HEK293 (cell line): ENCODE data around the gene C10orf88.

Experiments used
- CTCF ChIA-PET: fragments of 350-600 bp; formaldehyde crosslinking; extraction: SDS; loops from one replicate; lab custom pipeline; 2021; ENCODE audit warnings: antibody characterized with exemption; lab: Yijun Ruan, JAX
- POLR2A ChIA-PET: fragments of 300-600 bp; formaldehyde crosslinking; extraction: SDS; loops from one replicate; lab custom pipeline; 2020; ENCODE audit warnings: antibody characterized with exemption, inconsistent platforms; lab: Yijun Ruan, JAX
- H3K27ac ChIP-seq: fragments of 200-500 bp; sonication (Bioruptor generic); 2 replicates; pipeline ENCODE4 v1.5.1; 2014; ENCODE audit warnings: low read depth, low read length, control low read depth, inconsistent platforms; ENCODE audit errors: extremely low read depth
- H3K36me3 ChIP-seq, 2 experiments: fragments of 200-500 bp in 1 of 2; sonication (Bioruptor generic) in 1 of 2; 1 replicate in 1 of 2; 2 replicates in 1 of 2; pipeline ENCODE4 v1.5.1; 2014 to 2017; ENCODE audit warnings: inconsistent platforms in 2 of 2, low read length in 2 of 2; ENCODE audit not compliant: control insufficient read depth in 2 of 2, insufficient read depth in 1 of 2
- H3K4me1 ChIP-seq: fragments of 200-500 bp; sonication (Bioruptor generic); 2 replicates; pipeline ENCODE4 v1.5.1; 2014; ENCODE audit warnings: mild to moderate bottlenecking, low read length, inconsistent platforms; ENCODE audit not compliant: control insufficient read depth, insufficient read depth
- H3K4me3 ChIP-seq: 2 replicates; pipeline ENCODE4 v1.5.1; 2011; ENCODE audit warnings: low read depth, mild to moderate bottlenecking, control low read depth, low read length, moderate library complexity
- H3K9me3 ChIP-seq: fragments of 200-500 bp; sonication (Bioruptor generic); 2 replicates; pipeline ENCODE4 v1.5.1; 2014; ENCODE audit warnings: low read depth, low read length, inconsistent platforms; ENCODE audit not compliant: control insufficient read depth, insufficient read depth
- KLF8 ChIP-seq: fragments of 450-650 bp; formaldehyde crosslinking; IDR thresholded peaks from 2 replicates; pipeline ENCODE4 v1.5.1; 2016; ENCODE audit warnings: missing biosample characterization, missing genetic modification characterization
- MYNN ChIP-seq: fragments of 450-650 bp; formaldehyde crosslinking; IDR thresholded peaks from 2 replicates; pipeline ENCODE4 v1.5.1; 2016; ENCODE audit warnings: missing biosample characterization, missing genetic modification characterization, borderline replicate concordance
- SCRT1 ChIP-seq: fragments of 450-650 bp; formaldehyde crosslinking; IDR thresholded peaks from 2 replicates; pipeline ENCODE4 v1.5.1; 2016; ENCODE audit warnings: missing biosample characterization, missing genetic modification characterization, borderline replicate concordance
- ZFHX2 ChIP-seq: fragments of 450-650 bp; formaldehyde crosslinking; conservative IDR thresholded peaks from 2 replicates; pipeline ENCODE4 v1.5.1; 2016; ENCODE audit warnings: missing biosample characterization, missing genetic modification characterization
- ZFP69B ChIP-seq: fragments of 450-650 bp; formaldehyde crosslinking; IDR thresholded peaks from 2 replicates; pipeline ENCODE4 v1.5.1; 2016; ENCODE audit warnings: missing biosample characterization, missing genetic modification characterization
- ZNF121 ChIP-seq: fragments of 450-650 bp; formaldehyde crosslinking; IDR thresholded peaks from 2 replicates; pipeline ENCODE4 v1.5.1; 2016; ENCODE audit warnings: missing biosample characterization, missing genetic modification characterization
- ZNF133 ChIP-seq: fragments of 450-650 bp; formaldehyde crosslinking; IDR thresholded peaks from 2 replicates; pipeline ENCODE4 v1.5.1; 2016; ENCODE audit warnings: missing biosample characterization, missing genetic modification characterization
- ZNF16 ChIP-seq: fragments of 450-650 bp; formaldehyde crosslinking; IDR thresholded peaks from 2 replicates; pipeline ENCODE4 v1.5.1; 2016; ENCODE audit warnings: low read depth, missing biosample characterization, missing genetic modification characterization
- ZNF311 ChIP-seq: fragments of 450-650 bp; formaldehyde crosslinking; IDR thresholded peaks from 2 replicates; pipeline ENCODE4 v1.5.1; 2017; ENCODE audit warnings: missing biosample characterization, missing genetic modification characterization, borderline replicate concordance
- ZNF341 ChIP-seq: fragments of 450-650 bp; formaldehyde crosslinking; IDR thresholded peaks from 2 replicates; pipeline ENCODE4; 2016; ENCODE audit warnings: low read depth, missing biosample characterization, missing genetic modification characterization
- ZNF350 ChIP-seq: fragments of 450-650 bp; formaldehyde crosslinking; IDR thresholded peaks from 2 replicates; pipeline ENCODE4 v1.5.0; 2017; ENCODE audit warnings: missing biosample characterization, mild to moderate bottlenecking, missing genetic modification characterization
- ZNF366 ChIP-seq: fragments of 450-650 bp; formaldehyde crosslinking; conservative IDR thresholded peaks from 2 replicates; pipeline ENCODE4 v1.5.1; 2016; ENCODE audit warnings: missing biosample characterization, missing genetic modification characterization
- ZNF391 ChIP-seq: fragments of 450-650 bp; formaldehyde crosslinking; IDR thresholded peaks from 2 replicates; pipeline ENCODE4 v1.5.1; 2016; ENCODE audit warnings: low read depth, missing biosample characterization, missing genetic modification characterization, borderline replicate concordance
- ZNF514 ChIP-seq: fragments of 450-650 bp; formaldehyde crosslinking; IDR thresholded peaks from 2 replicates; pipeline ENCODE4 v1.5.1; 2016; ENCODE audit warnings: missing biosample characterization, missing genetic modification characterization
- ZNF529 ChIP-seq: fragments of 450-650 bp; formaldehyde crosslinking; IDR thresholded peaks from 2 replicates; pipeline ENCODE4 v1.5.1; 2017; ENCODE audit warnings: missing genetic modification characterization, missing biosample characterization; ENCODE audit not compliant: insufficient replicate concordance
- ZNF530 ChIP-seq: fragments of 450-650 bp; formaldehyde crosslinking; IDR thresholded peaks from 2 replicates; pipeline ENCODE4 v1.5.1; 2016; ENCODE audit warnings: low read depth, missing biosample characterization, missing genetic modification characterization
- ZNF561 ChIP-seq: fragments of 450-650 bp; IDR thresholded peaks from 2 replicates; pipeline ENCODE4 v1.5.1; 2018; ENCODE audit warnings: missing biosample characterization, missing genetic modification characterization, borderline replicate concordance
- ZNF654 ChIP-seq: fragments of 450-650 bp; formaldehyde crosslinking; IDR thresholded peaks from 2 replicates; pipeline ENCODE4 v1.5.1; 2016; ENCODE audit warnings: low read depth, missing biosample characterization, missing genetic modification characterization
- ZNF776 ChIP-seq: fragments of 450-650 bp; formaldehyde crosslinking; IDR thresholded peaks from 2 replicates; pipeline ENCODE4 v1.5.0; 2017; ENCODE audit warnings: missing biosample characterization, missing genetic modification characterization, borderline replicate concordance
- ZSCAN30 ChIP-seq: fragments of 450-650 bp; IDR thresholded peaks from 2 replicates; pipeline ENCODE4 v1.5.1; 2018; ENCODE audit warnings: missing biosample characterization, mild to moderate bottlenecking, missing genetic modification characterization, moderate library complexity
- TF ChIP-seq, protein P1 (sequence below): fragments of 450-650 bp; formaldehyde crosslinking; IDR thresholded peaks from 2 replicates; pipeline ENCODE4 v1.5.1; 2017; ENCODE audit warnings: missing biosample characterization, missing genetic modification characterization
- TF ChIP-seq, protein P2 (sequence below): fragments of 450-650 bp; formaldehyde crosslinking; IDR thresholded peaks from 2 replicates; pipeline ENCODE4 v1.5.1; 2016; ENCODE audit warnings: missing biosample characterization, missing genetic modification characterization
- TF ChIP-seq, protein P3 (sequence below): sonication (generic); formaldehyde crosslinking; IDR thresholded peaks from 2 replicates; pipeline ENCODE4 v1.8.1; 2022; ENCODE audit warnings: mild to moderate bottlenecking, moderate library complexity, missing genetic modification reagents
- TF ChIP-seq, protein P4 (sequence below): fragments of 450-650 bp; formaldehyde crosslinking; IDR thresholded peaks from 2 replicates; pipeline ENCODE4 v1.5.1; 2016; ENCODE audit warnings: missing biosample characterization, missing genetic modification characterization, borderline replicate concordance
- TF ChIP-seq, protein P5 (sequence below): fragments of 450-650 bp; formaldehyde crosslinking; IDR thresholded peaks from 2 replicates; pipeline ENCODE4 v1.5.1; 2016; ENCODE audit warnings: missing biosample characterization, missing genetic modification characterization
- TF ChIP-seq, protein P6 (sequence below): fragments of 450-650 bp; formaldehyde crosslinking; optimal IDR thresholded peaks from 2 replicates; pipeline ENCODE3; 2016; ENCODE audit warnings: missing biosample characterization, mild to moderate bottlenecking, missing genetic modification characterization

The C10orf88 gene

DNA sequence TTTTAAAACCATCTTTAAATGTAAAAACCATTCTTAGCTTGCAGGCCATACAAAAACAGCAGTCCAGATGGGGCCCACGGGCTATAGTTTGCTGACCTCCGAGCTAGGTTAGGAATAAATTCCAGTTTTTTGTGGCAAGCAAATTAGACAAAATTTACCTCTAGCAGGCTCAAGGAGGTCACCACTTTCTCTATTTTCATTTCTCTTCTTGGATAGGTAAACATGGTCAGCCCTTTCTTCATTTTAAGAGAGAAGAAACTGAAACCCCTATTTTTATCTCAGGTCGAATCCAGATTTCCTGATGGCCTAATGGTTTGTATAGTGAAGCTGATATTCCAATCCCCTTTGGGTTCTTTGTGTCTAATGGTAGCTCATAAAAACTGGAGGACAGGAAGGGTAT lies 43.8 kb upstream of the C10orf88 start:
- Histone ChIP-seq H3K4me1 (peaks cover 9% of the 10 kb centered on the region), H3K27ac (no peak overlapping the region), H3K9me3 (no peaks in the 10 kb centered on the region), H3K4me3 (no peak overlapping the region), H3K36me3 (peaks cover 21 to 47% of the 10 kb centered on the region in 2 experiments; a peak in 2 of 3 replicates)
- ChIA-PET CTCF (interaction anchor here (1.0 to 1.3 kb wide), 3 partner anchors 10 to 17 kb away, joined by 3 to 5 read pairs (median 3); no protein-coding TSS in a partner anchor), POLR2A (interaction anchor here (0.8 to 1.4 kb wide), 2 partner anchors 11 to 17 kb away, joined by 3 read pairs; partner anchors contain the start of genes ACADSB and IKZF5)
- TF ChIP-seq, protein P1, sequence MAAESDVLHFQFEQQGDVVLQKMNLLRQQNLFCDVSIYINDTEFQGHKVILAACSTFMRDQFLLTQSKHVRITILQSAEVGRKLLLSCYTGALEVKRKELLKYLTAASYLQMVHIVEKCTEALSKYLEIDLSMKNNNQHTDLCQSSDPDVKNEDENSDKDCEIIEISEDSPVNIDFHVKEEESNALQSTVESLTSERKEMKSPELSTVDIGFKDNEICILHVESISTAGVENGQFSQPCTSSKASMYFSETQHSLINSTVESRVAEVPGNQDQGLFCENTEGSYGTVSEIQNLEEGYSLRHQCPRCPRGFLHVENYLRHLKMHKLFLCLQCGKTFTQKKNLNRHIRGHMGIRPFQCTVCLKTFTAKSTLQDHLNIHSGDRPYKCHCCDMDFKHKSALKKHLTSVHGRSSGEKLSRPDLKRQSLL (tag by site-specific recombination), result no peak
- TF ChIP-seq, protein P2, sequence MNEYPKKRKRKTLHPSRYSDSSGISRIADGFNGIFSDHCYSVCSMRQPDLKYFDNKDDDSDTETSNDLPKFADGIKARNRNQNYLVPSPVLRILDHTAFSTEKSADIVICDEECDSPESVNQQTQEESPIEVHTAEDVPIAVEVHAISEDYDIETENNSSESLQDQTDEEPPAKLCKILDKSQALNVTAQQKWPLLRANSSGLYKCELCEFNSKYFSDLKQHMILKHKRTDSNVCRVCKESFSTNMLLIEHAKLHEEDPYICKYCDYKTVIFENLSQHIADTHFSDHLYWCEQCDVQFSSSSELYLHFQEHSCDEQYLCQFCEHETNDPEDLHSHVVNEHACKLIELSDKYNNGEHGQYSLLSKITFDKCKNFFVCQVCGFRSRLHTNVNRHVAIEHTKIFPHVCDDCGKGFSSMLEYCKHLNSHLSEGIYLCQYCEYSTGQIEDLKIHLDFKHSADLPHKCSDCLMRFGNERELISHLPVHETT (tag by site-specific recombination), result no peak
- TF ChIP-seq ZFHX2 (tag by site-specific recombination) (no peak), ZNF776 (no peak), ZNF530 (tag by site-specific recombination) (no peak), ZNF529 (tag by site-specific recombination) (no peak), ZNF350 (tag by site-specific recombination) (no peak), MYNN (tag by site-specific recombination) (no peak), ZNF121 (tag by site-specific recombination) (no peak), ZNF654 (tag by site-specific recombination) (no peak), ZNF16 (tag by site-specific recombination) (no peak), ZNF391 (tag by site-specific recombination) (no peak), ZNF133 (tag by site-specific recombination) (no peak)

DNA sequence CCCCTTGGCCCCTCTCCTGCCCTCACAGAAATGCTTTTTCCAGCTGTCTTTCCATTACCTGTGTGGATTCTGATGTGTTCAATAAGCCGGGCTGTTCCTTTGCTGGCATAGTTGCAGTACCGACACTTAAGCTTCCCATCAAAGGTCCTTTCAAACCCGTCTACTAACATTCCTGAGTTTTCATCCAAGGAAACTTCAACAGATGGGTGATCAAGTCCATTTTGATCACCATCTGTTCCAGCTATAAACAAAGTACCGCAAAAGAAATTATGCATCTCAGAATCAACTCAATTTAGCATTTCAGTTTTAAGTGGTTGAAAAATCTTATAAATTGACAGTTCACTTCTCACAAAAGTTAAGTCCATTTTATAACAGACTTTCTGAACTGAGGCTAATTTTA lies 41.9 kb upstream of the C10orf88 start:
- H3K9me3 ChIP-seq, result no peaks in the 10 kb centered on the region
- peaks cover 29 to 56% of the 10 kb centered on the region in 2 experiments; a peak in 2 of 3 replicates for H3K36me3 ChIP-seq
- peaks cover 9% of the 10 kb centered on the region for H3K4me1 ChIP-seq
- POLR2A ChIA-PET, result no interaction called here
- H3K27ac ChIP-seq, result no peak overlapping the region
- no peak overlapping the region for H3K4me3 ChIP-seq
- CTCF ChIA-PET, result no interaction called here
- TF ChIP-seq ZFP69B (tag by site-specific recombination) (no peak), ZNF366 (tag by site-specific recombination) (no peak), KLF8 (tag by site-specific recombination) (no peak), ZNF311 (tag by site-specific recombination) (no peak), ZSCAN30 (no peak), ZNF341 (no peak), ZNF561 (tag by site-specific recombination) (no peak), ZNF514 (tag by site-specific recombination) (no peak), SCRT1 (tag by site-specific recombination) (no peak)
- TF ChIP-seq, protein P3, sequence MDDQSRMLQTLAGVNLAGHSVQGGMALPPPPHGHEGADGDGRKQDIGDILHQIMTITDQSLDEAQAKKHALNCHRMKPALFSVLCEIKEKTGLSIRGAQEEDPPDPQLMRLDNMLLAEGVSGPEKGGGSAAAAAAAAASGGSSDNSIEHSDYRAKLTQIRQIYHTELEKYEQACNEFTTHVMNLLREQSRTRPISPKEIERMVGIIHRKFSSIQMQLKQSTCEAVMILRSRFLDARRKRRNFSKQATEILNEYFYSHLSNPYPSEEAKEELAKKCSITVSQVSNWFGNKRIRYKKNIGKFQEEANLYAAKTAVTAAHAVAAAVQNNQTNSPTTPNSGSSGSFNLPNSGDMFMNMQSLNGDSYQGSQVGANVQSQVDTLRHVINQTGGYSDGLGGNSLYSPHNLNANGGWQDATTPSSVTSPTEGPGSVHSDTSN, result no peak
- TF ChIP-seq, protein P4, sequence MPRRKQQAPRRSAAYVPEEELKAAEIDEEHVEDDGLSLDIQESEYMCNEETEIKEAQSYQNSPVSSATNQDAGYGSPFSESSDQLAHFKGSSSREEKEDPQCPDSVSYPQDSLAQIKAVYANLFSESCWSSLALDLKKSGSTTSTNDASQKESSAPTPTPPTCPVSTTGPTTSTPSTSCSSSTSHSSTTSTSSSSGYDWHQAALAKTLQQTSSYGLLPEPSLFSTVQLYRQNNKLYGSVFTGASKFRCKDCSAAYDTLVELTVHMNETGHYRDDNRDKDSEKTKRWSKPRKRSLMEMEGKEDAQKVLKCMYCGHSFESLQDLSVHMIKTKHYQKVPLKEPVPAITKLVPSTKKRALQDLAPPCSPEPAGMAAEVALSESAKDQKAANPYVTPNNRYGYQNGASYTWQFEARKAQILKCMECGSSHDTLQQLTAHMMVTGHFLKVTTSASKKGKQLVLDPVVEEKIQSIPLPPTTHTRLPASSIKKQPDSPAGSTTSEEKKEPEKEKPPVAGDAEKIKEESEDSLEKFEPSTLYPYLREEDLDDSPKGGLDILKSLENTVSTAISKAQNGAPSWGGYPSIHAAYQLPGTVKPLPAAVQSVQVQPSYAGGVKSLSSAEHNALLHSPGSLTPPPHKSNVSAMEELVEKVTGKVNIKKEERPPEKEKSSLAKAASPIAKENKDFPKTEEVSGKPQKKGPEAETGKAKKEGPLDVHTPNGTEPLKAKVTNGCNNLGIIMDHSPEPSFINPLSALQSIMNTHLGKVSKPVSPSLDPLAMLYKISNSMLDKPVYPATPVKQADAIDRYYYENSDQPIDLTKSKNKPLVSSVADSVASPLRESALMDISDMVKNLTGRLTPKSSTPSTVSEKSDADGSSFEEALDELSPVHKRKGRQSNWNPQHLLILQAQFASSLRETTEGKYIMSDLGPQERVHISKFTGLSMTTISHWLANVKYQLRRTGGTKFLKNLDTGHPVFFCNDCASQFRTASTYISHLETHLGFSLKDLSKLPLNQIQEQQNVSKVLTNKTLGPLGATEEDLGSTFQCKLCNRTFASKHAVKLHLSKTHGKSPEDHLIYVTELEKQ (tag by site-specific recombination), result no peak
- TF ChIP-seq, protein P5, sequence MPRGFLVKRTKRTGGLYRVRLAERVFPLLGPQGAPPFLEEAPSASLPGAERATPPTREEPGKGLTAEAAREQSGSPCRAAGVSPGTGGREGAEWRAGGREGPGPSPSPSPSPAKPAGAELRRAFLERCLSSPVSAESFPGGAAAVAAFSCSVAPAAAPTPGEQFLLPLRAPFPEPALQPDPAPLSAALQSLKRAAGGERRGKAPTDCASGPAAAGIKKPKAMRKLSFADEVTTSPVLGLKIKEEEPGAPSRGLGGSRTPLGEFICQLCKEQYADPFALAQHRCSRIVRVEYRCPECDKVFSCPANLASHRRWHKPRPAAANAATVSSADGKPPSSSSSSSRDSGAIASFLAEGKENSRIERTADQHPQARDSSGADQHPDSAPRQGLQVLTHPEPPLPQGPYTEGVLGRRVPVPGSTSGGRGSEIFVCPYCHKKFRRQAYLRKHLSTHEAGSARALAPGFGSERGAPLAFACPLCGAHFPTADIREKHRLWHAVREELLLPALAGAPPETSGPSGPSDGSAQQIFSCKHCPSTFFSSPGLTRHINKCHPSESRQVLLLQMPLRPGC, result no peak
- TF ChIP-seq, protein P6, sequence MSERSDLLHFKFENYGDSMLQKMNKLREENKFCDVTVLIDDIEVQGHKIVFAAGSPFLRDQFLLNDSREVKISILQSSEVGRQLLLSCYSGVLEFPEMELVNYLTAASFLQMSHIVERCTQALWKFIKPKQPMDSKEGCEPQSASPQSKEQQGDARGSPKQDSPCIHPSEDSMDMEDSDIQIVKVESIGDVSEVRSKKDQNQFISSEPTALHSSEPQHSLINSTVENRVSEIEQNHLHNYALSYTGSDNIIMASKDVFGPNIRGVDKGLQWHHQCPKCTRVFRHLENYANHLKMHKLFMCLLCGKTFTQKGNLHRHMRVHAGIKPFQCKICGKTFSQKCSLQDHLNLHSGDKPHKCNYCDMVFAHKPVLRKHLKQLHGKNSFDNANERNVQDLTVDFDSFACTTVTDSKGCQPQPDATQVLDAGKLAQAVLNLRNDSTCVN (tag by site-specific recombination), result no peak
